ENCODE results near the gene SNIP1. TPM values are rescaled to one million over a fixed set of nuclear protein-coding genes. Genes with fewer than 3 reads are reported as not detected.

Gene SNIP1
- total RNA-seq, 2 experiments from 2014 or later = 24.1 to 27.7 TPM

Small RNA genes lying within 50 kb of the gene (microRNA-seq; reads per million reads assigned to microRNA genes)
- gene MIR5581 = not detected

Other genes with a start within 250 kb of the SNIP1 start
- gene ZC3H12A, start 79.7 kb downstream of the SNIP1 start, total RNA-seq = 10 to 100 TPM; 15.1 to 17.8 TPM
- gene MEAF6, start 39.5 kb downstream of the SNIP1 start, total RNA-seq = 10 to 100 TPM; 70.8 to 73.0 TPM
- gene DNALI1, start 2.6 kb upstream of the SNIP1 start, total RNA-seq = not detected
- 10 to 100 TPM; 50.8 to 54.4 TPM for gene GNL2, start 41.6 kb upstream of the SNIP1 start, total RNA-seq
- not detected for gene RSPO1, start 80.6 kb upstream of the SNIP1 start, total RNA-seq
- gene CDCA8, start 138.2 kb upstream of the SNIP1 start, total RNA-seq = 100 to 1,000 TPM in 1 of 2 experiments, 10 to 100 TPM in 1; 97.3 to 102 TPM
- gene EPHA10, start 210.8 kb upstream of the SNIP1 start, total RNA-seq = not detected
- 1 to 10 TPM; 1.2 to 2.5 TPM for gene MANEAL, start 239.6 kb upstream of the SNIP1 start, total RNA-seq